ENCODE results near the gene SLU7.

The SLU7 gene

DNA sequence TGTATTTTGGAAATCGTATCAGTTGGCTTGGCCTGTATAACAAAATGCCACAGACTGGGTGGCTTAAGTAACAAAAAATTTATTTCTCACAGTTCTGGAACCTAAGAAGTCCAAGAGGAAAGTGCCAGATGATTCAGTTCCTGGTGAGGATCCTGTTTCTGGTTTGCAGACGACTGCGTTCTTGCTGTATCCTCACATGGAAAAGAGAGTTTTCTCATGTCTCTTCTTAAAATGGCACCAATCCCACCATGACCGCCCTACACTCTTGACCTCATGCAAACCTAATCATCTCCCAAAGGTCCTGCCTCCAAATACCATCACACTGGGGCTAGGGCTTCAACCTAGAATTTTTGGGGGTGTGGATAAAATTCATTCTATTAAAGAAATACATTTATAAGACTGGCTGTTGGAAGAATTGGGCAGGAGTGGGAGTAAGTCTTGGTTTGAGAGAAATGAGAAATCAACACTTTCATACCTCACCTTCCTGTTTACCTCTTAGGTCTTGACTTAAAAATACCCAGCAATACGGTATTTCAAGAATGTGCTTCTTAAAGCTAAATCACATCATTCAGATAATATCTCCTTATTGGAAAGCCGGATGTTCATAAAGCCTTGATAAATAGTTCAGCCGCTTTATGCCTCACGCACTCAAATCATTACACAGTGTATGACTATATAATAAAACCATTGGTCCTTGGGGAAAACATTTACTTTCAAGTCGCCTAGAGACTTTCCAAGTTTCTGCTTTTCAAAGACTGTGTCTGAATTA lies 31.5 kb upstream of the SLU7 start:
- DNase-seq: no peak

DNA sequence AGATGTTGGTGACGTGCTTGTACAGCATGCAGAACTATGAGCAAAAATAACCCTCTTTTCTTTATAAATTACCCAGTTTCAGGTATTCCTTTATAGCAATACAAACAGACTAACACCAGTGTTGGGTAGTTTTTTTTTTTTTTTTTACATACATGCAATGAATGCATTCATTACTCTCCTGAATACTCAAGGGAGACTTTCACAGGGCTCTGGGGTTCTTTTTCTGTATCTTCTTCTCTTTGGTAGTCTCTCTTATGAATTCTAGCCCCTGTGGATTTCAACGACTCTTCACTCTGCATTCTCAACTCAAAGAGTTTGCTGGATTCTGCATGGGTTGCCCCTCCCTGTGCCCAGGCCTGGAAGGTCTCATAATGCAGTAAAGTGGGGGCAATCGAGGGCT lies 30.6 kb upstream of the SLU7 start:
- DNase-seq: no peak

GRCh38 chr5:160448886-160449285 lies 30.0 kb upstream of the SLU7 start:
- DNase-seq: no peak

DNA sequence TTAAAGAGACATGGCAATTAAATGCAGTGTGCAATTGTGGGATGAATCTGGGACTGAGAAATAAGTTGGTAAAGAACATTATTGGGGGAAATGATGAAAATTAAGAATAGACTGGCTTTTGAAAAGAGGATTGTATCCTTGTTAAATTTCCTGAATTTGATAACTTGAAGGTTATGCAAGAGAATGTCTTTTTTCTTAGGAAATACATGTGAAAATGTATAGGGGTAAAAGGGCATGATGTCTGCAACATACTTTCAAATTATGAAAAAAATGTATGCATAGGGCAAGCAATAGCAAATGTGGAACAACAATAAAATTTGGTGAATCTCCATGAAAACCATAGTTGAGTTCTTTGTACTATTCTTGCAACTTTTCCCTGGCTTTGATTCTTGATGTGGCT lies 26.9 kb upstream of the SLU7 start:
- no peak for DNase-seq

GRCh38 chr5:160445132-160445531 lies 26.3 kb upstream of the SLU7 start:
- DNase-seq: no peak

- DNase-seq: no peak
Observed at GRCh38 chr5:160444407-160444806, 25.5 kb upstream of the SLU7 start.

GRCh38 chr5:160442824-160443431 lies 24.0 kb upstream of the SLU7 start:
- DNase-seq: no peak

- no peak for DNase-seq
Observed at GRCh38 chr5:160441311-160441781, 22.5 kb upstream of the SLU7 start.

GRCh38 chr5:160439205-160439600 lies 20.3 kb upstream of the SLU7 start:
- peak; percentile 94 for DNase-seq

DNA sequence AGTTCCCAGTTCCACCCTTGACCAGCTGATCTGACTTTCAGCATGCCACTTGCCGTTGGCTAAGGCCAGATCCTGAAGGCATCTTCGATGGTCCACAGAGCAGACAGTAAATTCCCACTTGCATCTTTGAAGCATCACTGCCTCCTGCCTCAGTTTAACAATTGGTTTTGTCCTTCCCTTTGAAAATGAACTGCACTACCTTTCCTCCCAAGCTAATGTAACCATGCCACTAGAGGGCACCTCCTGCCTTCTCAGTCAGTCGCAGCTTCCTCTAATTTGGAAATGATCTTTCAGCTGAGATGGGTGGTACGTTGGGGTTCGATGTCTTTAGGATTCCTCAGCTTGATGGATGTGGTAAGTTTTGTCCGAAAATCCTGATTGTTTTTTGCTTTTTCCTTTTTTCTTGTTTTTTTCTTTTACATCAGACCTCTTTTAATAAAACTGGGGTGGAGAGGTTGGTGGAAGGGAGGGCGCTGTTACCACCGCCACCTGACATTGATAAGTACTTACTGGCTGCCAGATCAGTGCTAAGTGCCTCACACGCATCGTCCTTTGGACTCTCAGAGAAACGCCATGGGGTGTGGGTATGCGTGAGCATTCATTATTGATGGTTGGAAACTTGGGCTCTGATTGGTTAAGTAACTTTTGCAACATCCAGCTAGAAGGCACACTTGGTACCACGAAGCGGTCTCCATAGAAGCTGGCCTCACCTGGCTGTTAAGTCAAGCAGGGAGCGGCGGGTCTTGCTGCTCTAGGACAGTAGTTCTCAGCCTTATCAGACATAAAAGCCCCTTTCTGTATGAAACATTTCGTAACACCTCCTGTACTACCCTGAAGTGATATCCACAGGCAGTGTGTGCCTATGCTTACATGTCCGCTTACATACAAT lies 19.7 kb upstream of the SLU7 start:
- peak; percentile 70 for DNase-seq

GRCh38 chr5:160437271-160437670 lies 18.4 kb upstream of the SLU7 start:
- no peak for DNase-seq

DNA sequence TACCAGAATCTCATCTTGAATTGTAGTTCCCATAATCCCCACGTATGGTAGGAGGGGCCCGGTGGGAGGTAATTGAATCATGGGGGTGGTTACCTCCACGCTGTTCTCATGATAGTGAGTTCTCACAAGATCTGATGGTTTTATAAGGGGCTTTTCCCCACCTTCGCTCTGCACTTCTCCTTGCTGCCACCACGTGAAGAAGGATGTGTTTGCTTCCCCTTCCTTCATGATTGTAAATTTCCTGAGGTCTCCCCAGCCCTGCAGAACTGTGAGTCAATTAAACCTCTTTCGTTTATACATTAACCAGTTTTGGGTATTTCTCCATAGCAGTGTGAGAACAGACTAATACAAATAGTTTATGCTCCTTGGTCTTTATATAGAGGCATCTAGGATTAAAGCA lies 17.8 kb upstream of the SLU7 start:
- peak; percentile 27 for DNase-seq

DNA sequence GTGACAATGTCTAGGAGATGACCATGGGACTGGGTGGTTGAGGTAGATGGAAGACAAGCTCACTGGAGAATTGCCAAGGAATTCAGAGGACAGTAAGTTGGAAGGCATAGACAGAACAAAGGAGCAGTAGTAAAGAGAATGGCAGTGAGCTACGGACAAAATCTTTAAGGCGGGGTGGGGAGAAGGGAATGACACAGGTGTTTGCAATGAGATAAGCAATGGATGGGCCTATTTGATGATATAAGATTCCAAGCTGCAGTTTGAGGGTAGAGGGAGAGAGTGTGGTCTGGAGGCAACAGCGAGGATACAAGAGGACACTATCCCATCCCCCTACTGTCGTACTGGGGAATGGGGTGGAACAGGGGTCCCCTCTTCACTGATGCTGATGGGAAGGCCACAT lies 17.1 kb upstream of the SLU7 start:
- DNase-seq: no peak

DNA sequence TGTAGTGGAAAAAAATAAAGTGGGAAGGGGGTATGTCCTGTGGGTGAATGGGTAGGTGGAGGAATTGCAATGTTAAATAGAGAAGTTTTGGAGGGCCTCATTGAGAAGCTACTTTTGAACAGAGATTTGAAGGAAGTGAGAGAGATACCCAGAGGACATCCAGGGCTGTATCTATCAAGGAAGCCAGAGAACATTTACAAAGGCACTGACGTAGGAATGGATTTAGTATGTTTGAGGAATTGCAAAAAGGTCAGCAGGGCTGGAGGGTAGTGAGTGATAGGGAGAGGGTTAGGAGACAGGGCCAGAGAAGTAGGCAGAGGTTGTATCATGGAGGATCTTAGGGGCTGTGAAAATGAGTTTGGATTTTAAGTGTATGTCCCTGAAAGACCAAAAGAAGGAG lies 16.7 kb upstream of the SLU7 start:
- no peak for DNase-seq

- peak; percentile 40 for DNase-seq
Observed at GRCh38 chr5:160434022-160434531, 15.2 kb upstream of the SLU7 start.

- no peak for DNase-seq
Observed at GRCh38 chr5:160432787-160433186, 13.9 kb upstream of the SLU7 start.

DNA sequence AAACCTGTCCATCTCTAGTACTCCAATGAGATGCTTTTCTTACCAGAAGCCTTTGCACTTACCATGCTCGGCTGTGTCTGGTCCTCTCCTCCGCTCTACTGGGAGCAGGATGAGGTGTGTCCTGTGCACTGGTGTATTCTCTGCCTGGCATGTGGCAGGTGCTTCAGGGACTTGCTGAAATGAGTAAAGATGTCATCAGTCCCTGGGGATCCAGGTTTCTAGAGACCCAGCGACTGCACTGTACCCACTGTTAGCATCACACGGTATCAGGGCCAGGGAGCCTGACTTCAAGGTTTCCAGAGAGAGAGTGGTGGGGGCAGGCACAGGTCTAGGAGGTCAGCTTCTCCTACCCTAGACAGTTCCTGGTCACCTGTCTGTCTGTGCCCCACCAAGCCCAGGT lies 13.3 kb upstream of the SLU7 start:
- DNase-seq: no peak

DNA sequence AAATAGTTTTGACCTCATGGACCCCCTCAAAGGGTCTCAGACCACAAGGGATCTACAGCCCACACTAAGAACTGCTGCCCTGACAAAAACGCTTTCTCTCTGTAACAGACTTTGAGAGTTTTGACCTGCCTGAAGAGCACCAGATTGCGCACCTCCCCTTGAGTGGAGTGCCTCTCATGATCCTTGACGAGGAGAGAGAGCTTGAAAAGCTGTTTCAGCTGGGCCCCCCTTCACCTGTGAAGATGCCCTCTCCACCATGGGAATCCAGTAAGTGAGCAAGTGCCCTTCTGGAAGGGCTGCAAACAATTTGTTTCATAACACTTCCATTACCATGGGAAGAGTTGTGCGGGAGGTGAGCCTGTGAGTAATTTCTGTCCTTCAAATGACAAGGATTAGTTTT lies 8.7 kb upstream of the SLU7 start:
- no peak for DNase-seq

GRCh38 chr5:160423099-160423498 lies 4.2 kb upstream of the SLU7 start:
- DNase-seq: no peak

DNA sequence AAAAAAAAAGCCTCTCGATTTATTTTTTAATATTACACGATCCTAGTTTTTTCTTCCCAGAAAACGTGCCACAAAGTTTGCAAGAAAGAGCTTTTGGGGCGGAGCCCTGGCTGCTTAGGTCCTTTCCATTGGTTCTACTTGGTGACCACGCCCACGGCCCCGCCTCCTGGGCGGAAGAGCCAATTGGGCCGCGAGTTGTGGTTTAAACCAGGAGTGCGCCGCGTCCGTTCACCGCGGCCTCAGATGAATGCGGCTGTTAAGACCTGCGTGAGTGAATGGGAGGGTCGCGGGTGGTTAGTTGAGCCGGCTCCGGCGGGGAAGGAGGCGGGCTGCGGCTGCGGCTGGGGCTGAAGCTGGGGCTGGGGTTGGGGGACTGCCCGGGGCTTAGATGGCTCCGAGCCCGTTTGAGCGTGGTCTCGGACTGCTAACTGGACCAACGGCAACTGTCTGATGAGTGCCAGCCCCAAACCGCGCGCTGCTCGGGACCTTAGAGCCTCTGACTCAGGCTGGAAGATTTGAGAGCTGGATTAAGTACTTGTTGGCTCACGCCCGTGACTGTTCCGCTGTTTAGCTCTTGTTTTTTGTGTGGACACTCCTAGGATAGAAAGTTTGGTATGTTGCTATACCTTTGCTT lies 2.9 kb upstream of the SLU7 start, which contains the start of gene PTTG1:
Gene PTTG1, plus strand, starts transcription at position 231 of the 634 bp plus-strand sequence. CDS start 458 bp downstream, outside the sequence.
- DNase-seq: peak; percentile 96

GRCh38 chr5:160420331-160420610 lies 1.4 kb upstream of the SLU7 start:
- no peak for DNase-seq

DNA sequence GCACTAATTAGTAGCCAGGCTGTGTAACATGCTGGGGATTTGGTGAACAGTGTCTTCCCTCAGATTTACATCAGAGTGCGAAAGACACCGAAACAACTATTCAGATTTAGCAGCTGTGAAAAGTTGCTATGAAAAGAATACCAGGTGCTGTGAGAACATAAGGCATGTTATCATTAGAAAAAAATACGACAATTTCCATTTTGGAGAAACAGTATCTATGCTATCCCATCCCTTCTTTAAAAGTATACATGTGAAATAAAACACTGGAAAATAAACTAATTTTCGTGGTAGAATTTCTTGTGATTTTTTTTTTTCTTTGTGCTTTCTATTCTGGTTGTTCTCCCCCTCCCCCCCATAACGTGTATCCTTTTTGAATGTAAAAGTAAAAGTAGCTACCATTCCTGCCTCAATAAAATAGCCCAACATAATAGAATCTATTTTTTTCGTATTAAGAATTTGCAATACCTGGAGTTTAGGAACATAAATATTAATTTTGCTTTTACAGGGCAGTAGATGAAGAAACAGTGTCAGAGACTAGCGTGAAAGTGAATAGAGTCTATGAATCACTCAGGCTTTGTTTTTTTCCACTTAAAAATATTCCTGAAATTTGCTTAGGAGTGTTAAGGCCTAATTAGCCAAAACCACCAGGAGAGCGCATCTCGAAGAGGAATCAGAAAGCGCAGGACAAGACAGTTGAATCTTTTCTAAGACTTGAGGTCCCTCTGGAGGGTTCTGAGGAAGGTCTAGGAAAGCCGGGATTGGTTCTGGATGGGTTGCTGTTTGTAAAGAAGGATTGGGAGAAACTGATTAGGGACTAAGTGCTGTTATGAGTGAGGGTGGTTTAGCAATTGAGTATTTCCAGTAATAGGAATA lies 813 bp upstream of the SLU7 start:
- no peak for DNase-seq

Measured in activated CD4-positive, alpha-beta T cell treated with anti-CD3 and anti-CD28 coated beads for 48 hours (primary cell).